NT2/D1 (cell line): Measurements from ENCODE around the gene ARID1B.

Experiments
- SUZ12 ChIP-seq: IDR thresholded peaks from 2 replicates; pipeline ENCODE4 v1.6.1; 2011; ENCODE audit not compliant: insufficient read length, insufficient read depth; ENCODE audit errors: extremely low read depth
- YY1 ChIP-seq: IDR thresholded peaks from 2 replicates; pipeline ENCODE4 v1.6.1; 2011; ENCODE audit not compliant: insufficient read length, insufficient read depth
- ZNF274 ChIP-seq: IDR thresholded peaks from 2 replicates; pipeline ENCODE4 v1.6.1; 2011; ENCODE audit warnings: mild to moderate bottlenecking, low read depth, low read length

- TF ChIP-seq SUZ12: no peak
- no peak for TF ChIP-seq ZNF274
- TF ChIP-seq YY1: no peak
These were observed 20.9 kb downstream of the ARID1B start for GRCh38 chr6:156797901-156798735.
